GM04504 (cell line): ENCODE data around the gene KBTBD13.
"Not testable (repeated sequence)": the region's sequence is repeated elsewhere in the genome, so short reads cannot be mapped to it uniquely, and the experiment has no call there.

Experiments
- DNase-seq: peaks from one replicate; pipeline ENCODE4 v3.0.0-alpha.2; 2012; ENCODE audit warnings: low read depth

KBTBD13 gene

GRCh38 chr15:65069779-65070546 lies 6.6 kb upstream of the KBTBD13 start:
- DNase-seq: no peak

- no peak for DNase-seq
These were observed 5.2 kb upstream of the KBTBD13 start for GRCh38 chr15:65071381-65071811.

GRCh38 chr15:65072027-65072426 lies 4.5 kb upstream of the KBTBD13 start:
- DNase-seq: no peak

GRCh38 chr15:65072617-65073016 lies 3.9 kb upstream of the KBTBD13 start:
- DNase-seq: no peak

GRCh38 chr15:65074946-65075345 lies 1.6 kb upstream of the KBTBD13 start:
- not testable (repeated sequence) for DNase-seq

- DNase-seq: not testable (repeated sequence)
These were observed 745 bp upstream of the KBTBD13 start for GRCh38 chr15:65075607-65076395.

GRCh38 chr15:65077291-65077980 lies 890 bp downstream of the KBTBD13 start:
- no peak for DNase-seq

- no peak for DNase-seq
These were observed 1.4 kb downstream of the KBTBD13 start for GRCh38 chr15:65077981-65078352.

GRCh38 chr15:65079580-65079979 lies 3.0 kb downstream of the KBTBD13 start:
- no peak for DNase-seq

GRCh38 chr15:65081270-65081669 lies 4.7 kb downstream of the KBTBD13 start:
- no peak for DNase-seq

- DNase-seq: no peak
These were observed 5.2 kb downstream of the KBTBD13 start for GRCh38 chr15:65081758-65082157.

GRCh38 chr15:65082303-65082953 lies 5.9 kb downstream of the KBTBD13 start:
- DNase-seq: no peak

- no peak for DNase-seq
These were observed 6.7 kb downstream of the KBTBD13 start for GRCh38 chr15:65083262-65083701.

GRCh38 chr15:65084500-65085206 lies 8.1 kb downstream of the KBTBD13 start:
- DNase-seq: no peak

GRCh38 chr15:65085207-65085753 lies 8.7 kb downstream of the KBTBD13 start:
- DNase-seq: no peak

- DNase-seq: no peak
These were observed 9.6 kb downstream of the KBTBD13 start for GRCh38 chr15:65085990-65086679.

GRCh38 chr15:65086680-65087111 lies 10.2 kb downstream of the KBTBD13 start:
- no peak for DNase-seq

GRCh38 chr15:65087411-65087810 lies 10.9 kb downstream of the KBTBD13 start:
- no peak for DNase-seq

GRCh38 chr15:65087873-65088642 lies 11.5 kb downstream of the KBTBD13 start:
- no peak for DNase-seq

GRCh38 chr15:65088643-65089021 lies 12.1 kb downstream of the KBTBD13 start:
- no peak for DNase-seq
